Spleen (tissue), 11 donors: ENCODE data around the gene TAS2R16. TPM values are rescaled to one million over a fixed set of nuclear protein-coding genes. Genes with fewer than 3 reads are reported as not detected.

Experiments
- DNase-seq: peaks from one replicate; pipeline ENCODE4 v3.0.0-alpha.2; 2020
- H3K27ac ChIP-seq, 8 donors: fragments of 200-600 bp; sonication (generic) in 7 of 8; 1 replicate in 4 of 8; 2 replicates in 4 of 8; pipeline versions ENCODE4 v1.5.0 to v1.8.0; 2016 to 2021; ENCODE audit warnings: inconsistent platforms in 4 of 8, mild to moderate bottlenecking in 4 of 8, moderate library complexity in 1 of 8
- H3K27me3 ChIP-seq, 7 donors: fragments of 200-600 bp; sonication (generic) in 6 of 7; replicated peaks in 1 of 7; 1 replicate in 4 of 7; 2 replicates in 3 of 7; pipeline versions ENCODE4 v1.5.0 to v1.8.0; 2016 to 2021; ENCODE audit warnings: inconsistent platforms in 3 of 7, mild to moderate bottlenecking in 1 of 7
- H3K36me3 ChIP-seq, 6 donors: fragments of 200-600 bp; sonication (generic) in 5 of 6; 1 replicate in 4 of 6; 2 replicates in 2 of 6; pipeline versions ENCODE4 v1.5.0 to v1.8.0; 2016 to 2021; ENCODE audit warnings: inconsistent platforms in 2 of 6
- H3K4me1 ChIP-seq, 6 donors: fragments of 200-600 bp; sonication (generic) in 5 of 6; 1 replicate in 3 of 6; 2 replicates in 3 of 6; pipeline versions ENCODE4 v1.5.0 to v1.8.0; 2016 to 2021; ENCODE audit warnings: inconsistent platforms in 3 of 6
- H3K4me3 ChIP-seq, 8 donors: fragments of 200-600 bp; sonication (generic) in 7 of 8; 1 replicate in 4 of 8; 2 replicates in 4 of 8; pipeline versions ENCODE4 v1.5.0 to v1.8.0; 2016 to 2021; ENCODE audit warnings: inconsistent platforms in 4 of 8, mild to moderate bottlenecking in 4 of 8, moderate library complexity in 2 of 8
- H3K9me3 ChIP-seq, 8 donors: fragments of 200-600 bp; sonication (generic) in 7 of 8; 1 replicate in 4 of 8; 2 replicates in 4 of 8; pipeline versions ENCODE4 v1.5.0 to v1.8.0; 2016 to 2021; ENCODE audit warnings: inconsistent platforms in 4 of 8
- POLR2A ChIP-seq, 3 donors: fragments of 450-650 bp; IDR thresholded peaks; one replicate each; pipeline ENCODE4 v1.5.1; 2017; ENCODE audit warnings: antibody characterized with exemption in 3 of 3, mild to moderate bottlenecking in 1 of 3
- POLR2AphosphoS5 ChIP-seq, 3 donors: sonication (generic); formaldehyde crosslinking; IDR thresholded peaks; one replicate each; pipeline ENCODE4 v1.5.1; 2017; ENCODE audit warnings: antibody characterized with exemption in 3 of 3
- WGBS, 5 donors: extraction: QIAGEN DNeasy Blood & Tissue Kit in 3 of 5; methylation state at CpG; one replicate each; pipeline versions ENCODE4 v1.1.5 to v1.1.7; 2013 to 2018; 5-methylcytosine and 5-hydroxymethylcytosine counted together
- intact Hi-C: fragments of 100-400 bp; cut with DNase I; formaldehyde crosslinking; loops from one replicate; pipeline ENCODE4 v1.15.0; 2023; ENCODE audit warnings: low total_unique reads
- polyA plus RNA-seq, 3 donors: library from polyadenylated mRNA; stranded (reverse); fragments of 200-250 nt; gene quantifications; one replicate each; pipeline ENCODE4 v1.2.1, GENCODE V29; 2013
- total RNA-seq, 7 donors: library from RNA; depleted of rRNA in 3 of 7; stranded (reverse); fragments of >200 nt in 3 of 7; fragmentation: NEBNext Ultra II Directional in 4 of 7; extraction: Animal tissue kit (Norgen Biotek cat#: 25700) in 4 of 7; gene quantifications; one replicate each; pipeline versions ENCODE4 v1.1.0 to v1.2.1, GENCODE V29; 2016 to 2021
- TF ChIP-seq, protein P1 (sequence below), 11 experiments: fragments of 200-600 bp in 7 of 11; fragments of 450-650 bp in 4 of 11; sonication (generic) in 4 of 11; IDR thresholded peaks in 8 of 11; conservative IDR thresholded peaks in 3 of 11; 1 replicate in 7 of 11; 2 replicates in 4 of 11; pipeline versions ENCODE4 v1.4.0 to v1.8.0; 2016 to 2021; ENCODE audit warnings: antibody characterized with exemption in 11 of 11, inconsistent platforms in 4 of 11, mild to moderate bottlenecking in 1 of 11
- donor health status: healthy with polysubstance abuse.
- donor health status: DM: no; HTN: no; CAD: no; lungs with moderate emphysema.
- donor health status: DM: no; HTN: no; CAD: no.
- donor health status: Bipolar disorder and iron deficiency.
- donor health status: healthy.
- donor health status: DM: no; HTN: no; CAD: no.
- donor health status: DM: yes; HTN: yes; CAD: no.

TAS2R16 gene
- total and polyA plus RNA-seq, 10 donors = not detected

DNA sequence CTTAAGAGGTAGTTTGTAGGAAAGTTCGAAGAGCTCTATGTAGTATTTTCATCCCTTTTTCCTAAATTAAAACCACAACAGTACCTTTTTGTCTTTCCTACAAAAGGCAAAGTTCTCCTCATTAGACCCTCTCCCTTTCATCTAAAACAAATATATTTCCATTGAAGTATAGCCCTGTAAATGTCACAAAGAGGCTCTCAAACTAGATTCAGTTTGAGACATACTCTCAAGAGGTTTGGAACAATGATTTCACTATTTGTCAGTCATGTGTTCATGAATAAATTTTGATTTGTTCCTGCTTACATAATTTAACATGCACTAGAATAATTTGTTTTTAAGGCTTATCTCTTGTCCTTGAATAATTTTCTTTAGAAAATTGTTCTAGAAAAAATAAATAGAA is 12.2 kb downstream of the TAS2R16 start:
- H3K27me3 ChIP-seq = no peaks in the 10 kb centered on the region
- TF ChIP-seq POLR2A (IDR thresholded peaks at IDR 0.05) = no peak
- TF ChIP-seq POLR2AphosphoS5 (IDR thresholded peaks at IDR 0.05) = no peak
- TF ChIP-seq, protein P1, sequence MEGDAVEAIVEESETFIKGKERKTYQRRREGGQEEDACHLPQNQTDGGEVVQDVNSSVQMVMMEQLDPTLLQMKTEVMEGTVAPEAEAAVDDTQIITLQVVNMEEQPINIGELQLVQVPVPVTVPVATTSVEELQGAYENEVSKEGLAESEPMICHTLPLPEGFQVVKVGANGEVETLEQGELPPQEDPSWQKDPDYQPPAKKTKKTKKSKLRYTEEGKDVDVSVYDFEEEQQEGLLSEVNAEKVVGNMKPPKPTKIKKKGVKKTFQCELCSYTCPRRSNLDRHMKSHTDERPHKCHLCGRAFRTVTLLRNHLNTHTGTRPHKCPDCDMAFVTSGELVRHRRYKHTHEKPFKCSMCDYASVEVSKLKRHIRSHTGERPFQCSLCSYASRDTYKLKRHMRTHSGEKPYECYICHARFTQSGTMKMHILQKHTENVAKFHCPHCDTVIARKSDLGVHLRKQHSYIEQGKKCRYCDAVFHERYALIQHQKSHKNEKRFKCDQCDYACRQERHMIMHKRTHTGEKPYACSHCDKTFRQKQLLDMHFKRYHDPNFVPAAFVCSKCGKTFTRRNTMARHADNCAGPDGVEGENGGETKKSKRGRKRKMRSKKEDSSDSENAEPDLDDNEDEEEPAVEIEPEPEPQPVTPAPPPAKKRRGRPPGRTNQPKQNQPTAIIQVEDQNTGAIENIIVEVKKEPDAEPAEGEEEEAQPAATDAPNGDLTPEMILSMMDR (IDR thresholded peaks at IDR 0.05 in 8 of 11, conservative IDR thresholded peaks at IDR 0.05 in 3 of 11) = no peak
- H3K4me1 ChIP-seq = no peaks in the 10 kb centered on the region
- intact Hi-C loops = no loop called here
- 57 to 77% (median 64%) methylated on average over 1 of the region's 1 CpG for WGBS, 5 donors
- DNase-seq = no peak
- no peaks in the 10 kb centered on the region for H3K36me3 ChIP-seq
- no peaks in the 10 kb centered on the region for H3K9me3 ChIP-seq
- H3K27ac ChIP-seq = no peak overlapping the region
- H3K4me3 ChIP-seq = no peak overlapping the region

DNA sequence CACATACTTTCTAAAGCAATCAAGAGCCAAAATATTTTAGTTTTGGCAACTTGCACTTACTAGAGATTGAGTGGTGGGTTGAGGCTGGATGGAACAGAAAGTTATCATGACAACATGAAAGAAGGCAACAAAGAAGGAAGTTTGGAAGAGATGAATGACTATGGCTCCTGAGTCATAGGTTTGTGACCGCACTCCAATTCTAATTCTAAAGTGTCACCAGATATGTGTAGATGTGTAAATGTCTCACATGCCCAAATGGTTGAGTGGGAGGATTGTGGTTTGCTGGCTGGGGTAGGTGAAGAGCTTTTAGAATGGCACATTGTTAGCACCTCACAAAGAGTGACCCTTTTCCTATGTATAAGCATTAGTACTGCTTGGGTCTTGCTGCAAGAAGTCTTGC is 20.2 kb downstream of the TAS2R16 start:
- Histone ChIP-seq H3K27ac (no peak overlapping the region), H3K9me3 (no peaks in the 10 kb centered on the region), H3K27me3 (no peaks in the 10 kb centered on the region), H3K4me3 (no peak overlapping the region), H3K4me1 (no peaks in the 10 kb centered on the region), H3K36me3 (no peaks in the 10 kb centered on the region)
- 83 to 95% (median 89%) methylated on average over 1 of the region's 1 CpG for WGBS, 5 donors
- TF ChIP-seq POLR2AphosphoS5 (IDR thresholded peaks at IDR 0.05) = no peak
- TF ChIP-seq POLR2A (IDR thresholded peaks at IDR 0.05) = no peak
- DNase-seq = no peak
- intact Hi-C loops = no loop called here

DNA sequence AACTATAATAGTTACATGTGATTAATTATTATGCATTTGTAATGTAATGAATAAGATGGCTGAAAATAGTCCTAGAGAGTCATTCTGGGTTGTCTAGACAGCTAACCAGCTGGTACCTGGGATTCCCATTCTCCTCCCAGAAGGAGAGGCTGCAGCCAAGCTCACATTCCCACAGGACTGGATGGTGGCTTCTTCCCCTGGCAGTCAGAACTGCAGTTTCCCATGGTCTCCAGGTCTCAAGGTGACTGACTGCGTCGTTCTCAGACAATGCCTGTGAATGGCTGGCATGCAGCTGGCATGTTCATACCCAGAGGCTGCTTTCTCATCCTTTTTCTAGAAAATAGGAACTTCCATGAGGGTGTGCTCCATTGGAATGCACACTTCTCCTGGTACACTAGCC is 21.3 kb downstream of the TAS2R16 start:
- TF ChIP-seq POLR2A (IDR thresholded peaks at IDR 0.05) (no peak), POLR2AphosphoS5 (IDR thresholded peaks at IDR 0.05) (no peak)
- TF ChIP-seq, protein P1 (IDR thresholded peaks at IDR 0.05 in 8 of 11, conservative IDR thresholded peaks at IDR 0.05 in 3 of 11) = no peak
- WGBS, 5 donors = 79 to 88% (median 83%) methylated on average over 2 of the region's 2 CpGs
- Histone ChIP-seq H3K4me1 (no peaks in the 10 kb centered on the region), H3K27me3 (no peaks in the 10 kb centered on the region), H3K36me3 (no peaks in the 10 kb centered on the region), H3K27ac (no peak overlapping the region), H3K9me3 (no peaks in the 10 kb centered on the region), H3K4me3 (no peak overlapping the region)
- intact Hi-C loops = no loop called here
- DNase-seq = no peak

DNA sequence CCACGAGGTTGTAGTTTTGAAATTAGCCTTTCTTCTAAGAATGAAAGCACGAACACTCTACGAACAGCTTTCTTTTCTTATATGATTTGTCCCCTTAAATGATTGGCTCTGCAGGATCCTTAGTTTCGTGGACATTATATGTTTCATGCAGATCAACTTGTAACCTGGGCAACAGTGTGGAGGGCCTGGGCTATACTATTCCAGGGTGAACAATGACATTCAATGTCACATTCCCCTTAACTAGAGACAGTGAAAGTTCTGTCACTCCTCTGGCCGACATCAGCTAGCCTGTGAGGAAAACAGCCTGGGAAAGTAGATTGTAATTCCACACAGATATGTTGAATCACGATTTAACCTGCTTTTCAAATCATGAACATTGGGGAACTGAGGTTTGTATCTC is 23.4 kb downstream of the TAS2R16 start:
- Histone ChIP-seq H3K27ac (no peak overlapping the region), H3K27me3 (no peaks in the 10 kb centered on the region), H3K4me3 (no peak overlapping the region), H3K9me3 (no peaks in the 10 kb centered on the region), H3K4me1 (no peaks in the 10 kb centered on the region), H3K36me3 (no peaks in the 10 kb centered on the region)
- 57 to 76% (median 67%) methylated on average over 6 of the region's 6 CpGs for WGBS, 5 donors
- intact Hi-C loops = no loop called here
- TF ChIP-seq POLR2A (IDR thresholded peaks at IDR 0.05) = no peak
- TF ChIP-seq POLR2AphosphoS5 (IDR thresholded peaks at IDR 0.05) = no peak
- TF ChIP-seq, protein P1 (IDR thresholded peaks at IDR 0.05 in 8 of 11, conservative IDR thresholded peaks at IDR 0.05 in 3 of 11) = no peak
- DNase-seq = no peak
